Astrocyte (in vitro differentiated cells and primary cell): ENCODE data around the gene PRDM12. TPM values are rescaled to one million over a fixed set of nuclear protein-coding genes. Genes with fewer than 3 reads are reported as not detected.

ENCODE experiments used
- DNase-seq: peaks from one replicate; pipeline ENCODE4 v3.0.0-alpha.2; 2010; ENCODE audit warnings: low read depth
- FAIRE-seq: peaks from 2 replicates; lab custom pipeline; 2011; peaks lifted over from hg19 to GRCh38; lab: Jason Lieb, UNC
- H2AFZ ChIP-seq: 2 replicates; pipeline ENCODE4 v1.6.0; 2012; ENCODE audit warnings: low read depth, low read length, inconsistent platforms
- H3K27ac ChIP-seq: 2 replicates; pipeline ENCODE4 v1.5.1; 2011; ENCODE audit warnings: low read depth, low read length, inconsistent platforms
- H3K27me3 ChIP-seq: 2 replicates; pipeline ENCODE4 v1.6.0; 2011; ENCODE audit warnings: low read length, inconsistent platforms; ENCODE audit not compliant: insufficient read depth
- H3K36me3 ChIP-seq: 2 replicates; pipeline ENCODE4 v1.5.1; 2011; ENCODE audit warnings: low read length, inconsistent platforms; ENCODE audit not compliant: insufficient read depth
- H3K4me1 ChIP-seq: 2 replicates; pipeline ENCODE4 v1.5.1; 2011; ENCODE audit warnings: low read length, inconsistent platforms; ENCODE audit not compliant: insufficient read depth
- H3K4me2 ChIP-seq: 2 replicates; pipeline ENCODE4 v1.6.0; 2012; ENCODE audit warnings: low read length, inconsistent platforms
- H3K4me3 ChIP-seq: 2 replicates; pipeline ENCODE4 v1.5.1; 2011; ENCODE audit warnings: low read depth, mild to moderate bottlenecking, low read length, inconsistent platforms; ENCODE audit not compliant: insufficient read depth
- H3K79me2 ChIP-seq: 2 replicates; pipeline ENCODE4 v1.6.0; 2012; ENCODE audit warnings: mild to moderate bottlenecking, low read length, inconsistent platforms; ENCODE audit not compliant: insufficient read depth
- H3K9ac ChIP-seq: 2 replicates; pipeline ENCODE4 v1.6.0; 2012; ENCODE audit warnings: mild to moderate bottlenecking, low read length, inconsistent platforms
- H3K9me3 ChIP-seq: 2 replicates; pipeline ENCODE4 v1.5.1; 2012; ENCODE audit warnings: low read depth, mild to moderate bottlenecking, low read length, inconsistent platforms; ENCODE audit not compliant: insufficient read depth
- H4K20me1 ChIP-seq: 2 replicates; pipeline ENCODE4 v1.6.0; 2012; ENCODE audit warnings: low read length, inconsistent platforms; ENCODE audit not compliant: insufficient read depth
- H3K27ac Mint-ChIP-seq: one replicate; pipeline ENCODE4 v1.8.0; 2021; ENCODE audit warnings: mild to moderate bottlenecking, mixed read lengths; ENCODE audit not compliant: unreplicated experiment
- H3K27me3 Mint-ChIP-seq: one replicate; pipeline ENCODE4 v1.8.0; 2021; ENCODE audit warnings: low read depth, mixed read lengths; ENCODE audit not compliant: unreplicated experiment
- H3K36me3 Mint-ChIP-seq: one replicate; pipeline ENCODE4 v1.8.0; 2021; ENCODE audit warnings: low read depth, mixed read lengths; ENCODE audit not compliant: unreplicated experiment
- H3K4me1 Mint-ChIP-seq: one replicate; pipeline ENCODE4 v1.8.0; 2021; ENCODE audit warnings: low read depth, mixed read lengths; ENCODE audit not compliant: unreplicated experiment
- H3K4me3 Mint-ChIP-seq: one replicate; pipeline ENCODE4 v1.8.0; 2021; ENCODE audit warnings: mild to moderate bottlenecking, moderate library complexity, mixed read lengths; ENCODE audit not compliant: unreplicated experiment
- H3K9me3 Mint-ChIP-seq: one replicate; pipeline ENCODE4 v1.8.0; 2021; ENCODE audit warnings: mild to moderate bottlenecking, mixed read lengths; ENCODE audit not compliant: unreplicated experiment
- CTCF ChIP-seq: IDR thresholded peaks from 2 replicates; pipeline ENCODE4 v1.5.1; 2011; ENCODE audit warnings: low read depth, mild to moderate bottlenecking, inconsistent platforms, low read length, moderate library complexity; ENCODE audit not compliant: insufficient read depth
- EZH2 ChIP-seq: IDR thresholded peaks from 2 replicates; pipeline ENCODE4 v1.6.1; 2012; ENCODE audit warnings: mild to moderate bottlenecking, low read length, inconsistent platforms; ENCODE audit not compliant: insufficient read depth
- total RNA-seq: library from RNA; stranded (reverse); gene quantifications from 2 replicates; pipeline ENCODE4 v1.2.1, GENCODE V29; 2021

The PRDM12 gene
- total RNA-seq, 1 donor from 2014 or later, result 0.23 TPM

GRCh38 chr9:130624154-130624553 is 40.2 kb upstream of the PRDM12 start:
- Mint-ChIP-seq H3K9me3 (no peaks in the 10 kb centered on the region), H3K27me3 (no peaks in the 10 kb centered on the region), H3K36me3 (peaks cover 18% of the 10 kb centered on the region), H3K4me1 (peaks cover 4% of the 10 kb centered on the region), H3K27ac (no peak overlapping the region), H3K4me3 (no peak overlapping the region)
- TF ChIP-seq EZH2 (no peak), CTCF (no peak)
- no peaks in the 10 kb centered on the region for H3K4me1 ChIP-seq
- H3K79me2 ChIP-seq, result no peaks in the 10 kb centered on the region
- H3K9ac ChIP-seq, result no peak overlapping the region
- H3K4me3 ChIP-seq, result no peak overlapping the region
- peaks cover 35% of the 10 kb centered on the region for H4K20me1 ChIP-seq
- no peak overlapping the region for H3K4me2 ChIP-seq
- no peak overlapping the region for H2AFZ ChIP-seq
- no peaks in the 10 kb centered on the region for H3K27me3 ChIP-seq
- H3K9me3 ChIP-seq, result no peaks in the 10 kb centered on the region
- peaks cover 56% of the 10 kb centered on the region for H3K36me3 ChIP-seq
- no peak for FAIRE-seq
- no peak for DNase-seq
- no peak overlapping the region for H3K27ac ChIP-seq

GRCh38 chr9:130626249-130626996 is 38.0 kb upstream of the PRDM12 start:
- DNase-seq, result no peak
- H3K36me3 ChIP-seq, result peaks cover 45% of the 10 kb centered on the region

More at GRCh38 chr9:130626249-130626996, 38.0 kb upstream of the PRDM12 start:
- H3K4me2 ChIP-seq, result no peak overlapping the region
- FAIRE-seq, result no peak
- no peak overlapping the region for H3K27ac Mint-ChIP-seq
- no peak overlapping the region for H3K4me3 Mint-ChIP-seq
- peaks cover 39% of the 10 kb centered on the region for H4K20me1 ChIP-seq
- H3K4me1 ChIP-seq, result no peaks in the 10 kb centered on the region
- TF ChIP-seq CTCF (no peak), EZH2 (no peak)
- no peak overlapping the region for H3K9ac ChIP-seq
- no peaks in the 10 kb centered on the region for H3K9me3 ChIP-seq
- H3K4me1 Mint-ChIP-seq, result peaks cover 4% of the 10 kb centered on the region
- H2AFZ ChIP-seq, result no peak overlapping the region
- peaks cover 14% of the 10 kb centered on the region for H3K36me3 Mint-ChIP-seq
- H3K27me3 ChIP-seq, result no peaks in the 10 kb centered on the region
- H3K27ac ChIP-seq, result no peak overlapping the region
- H3K79me2 ChIP-seq, result no peaks in the 10 kb centered on the region
- no peaks in the 10 kb centered on the region for H3K27me3 Mint-ChIP-seq
- H3K9me3 Mint-ChIP-seq, result no peaks in the 10 kb centered on the region
- H3K4me3 ChIP-seq, result no peak overlapping the region
